OCI-LY1 (cell line): Measurements from ENCODE around the gene MIER3.

Experiments
- CTCF ChIP-seq: fragments of 200-600 bp; sonication (generic), shearing (Covaris generic); IDR thresholded peaks from 2 replicates; pipeline ENCODE4 v1.5.1; 2017; ENCODE audit warnings: mild to moderate bottlenecking, antibody characterized with exemption, low read length, moderate library complexity, mixed read lengths
- EZH2 ChIP-seq: fragments of 200-600 bp; sonication (generic), shearing (Covaris generic); IDR thresholded peaks from 2 replicates; pipeline ENCODE4 v1.8.0; 2017; ENCODE audit warnings: borderline replicate concordance, mixed run types, mild to moderate bottlenecking, antibody characterized with exemption, low read length, moderate library complexity, mixed read lengths

GRCh38 chr5:56959326-56959725 is 7.4 kb upstream of the MIER3 start:
- no peak for TF ChIP-seq EZH2
- no peak for TF ChIP-seq CTCF
